GM11168 (cell line): Measurements from ENCODE around the gene AOPEP.

Experiments
- in situ Hi-C: fragments of 300-500 bp; cut with MboI; formaldehyde crosslinking; loops from one replicate; pipeline ENCODE4 v1.12.0; 2022; ENCODE audit warnings: low sequenced_read_pairs; ENCODE audit not compliant: unreplicated experiment

AOPEP gene

GRCh38 chr9:95060916-95061315, 334.4 kb downstream of the AOPEP start:
- in situ Hi-C loops: no loop called here

DNA sequence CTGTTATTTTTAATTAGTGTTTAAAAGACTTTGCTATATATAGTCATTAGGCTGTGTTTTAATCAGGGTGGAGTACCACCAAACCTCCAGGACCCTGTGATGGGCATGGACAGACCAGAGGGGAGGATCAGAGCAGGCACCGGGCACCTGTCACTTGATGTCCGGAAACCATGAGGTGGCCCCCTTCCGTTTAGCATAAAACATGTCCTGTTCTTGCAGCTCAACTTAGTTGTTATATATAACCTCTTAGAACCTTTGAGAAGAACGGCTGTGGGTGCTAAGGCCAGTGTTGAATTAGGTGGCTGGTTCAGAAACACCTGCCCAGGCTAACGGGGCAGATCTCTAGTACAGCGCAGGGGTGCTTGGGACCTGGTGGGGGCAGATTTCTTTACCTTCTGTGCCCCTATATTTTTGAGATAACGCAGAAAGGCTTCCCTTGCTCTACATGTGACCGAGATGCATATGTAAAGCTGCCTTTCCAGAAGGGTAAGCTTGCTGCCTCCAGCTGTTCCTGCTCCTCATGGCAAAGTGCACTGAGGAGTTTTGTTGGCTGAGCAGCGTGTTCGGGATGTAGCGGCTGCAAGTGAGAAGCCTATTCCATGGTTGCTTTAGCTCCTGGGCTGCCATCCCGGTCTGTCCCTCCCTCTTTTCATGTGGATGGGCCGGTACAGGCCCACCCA, 335.6 kb downstream of the AOPEP start:
- in situ Hi-C loops: no loop called here

- in situ Hi-C loops: no loop called here
Observed at GRCh38 chr9:95062596-95063065, 336.1 kb downstream of the AOPEP start.

- in situ Hi-C loops: no loop called here
Observed at GRCh38 chr9:95063300-95063699, 336.8 kb downstream of the AOPEP start.

GRCh38 chr9:95065224-95065623, 338.7 kb downstream of the AOPEP start:
- in situ Hi-C loops: no loop called here

DNA sequence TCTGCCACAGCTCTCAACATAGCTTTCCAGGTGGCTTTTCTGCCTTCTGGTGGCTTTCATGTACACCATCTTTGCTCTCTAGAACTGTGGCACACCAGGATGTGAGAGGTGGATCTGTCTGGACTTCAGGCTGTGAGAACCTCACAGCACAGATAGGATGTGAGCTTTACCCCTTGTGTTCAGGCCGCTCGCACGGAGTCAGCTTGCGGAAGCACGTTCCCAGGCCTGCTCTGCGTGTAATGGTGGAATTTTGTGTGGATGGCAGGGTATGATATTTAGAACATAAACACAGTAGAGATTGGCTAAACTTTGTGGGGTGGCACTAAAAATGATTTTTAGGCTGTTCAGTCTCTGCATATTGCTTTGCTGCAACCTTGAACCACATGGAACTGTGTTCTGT, 340.6 kb downstream of the AOPEP start:
- in situ Hi-C loops: no loop called here

GRCh38 chr9:95067897-95068296, 341.4 kb downstream of the AOPEP start:
- in situ Hi-C loops: no loop called here

DNA sequence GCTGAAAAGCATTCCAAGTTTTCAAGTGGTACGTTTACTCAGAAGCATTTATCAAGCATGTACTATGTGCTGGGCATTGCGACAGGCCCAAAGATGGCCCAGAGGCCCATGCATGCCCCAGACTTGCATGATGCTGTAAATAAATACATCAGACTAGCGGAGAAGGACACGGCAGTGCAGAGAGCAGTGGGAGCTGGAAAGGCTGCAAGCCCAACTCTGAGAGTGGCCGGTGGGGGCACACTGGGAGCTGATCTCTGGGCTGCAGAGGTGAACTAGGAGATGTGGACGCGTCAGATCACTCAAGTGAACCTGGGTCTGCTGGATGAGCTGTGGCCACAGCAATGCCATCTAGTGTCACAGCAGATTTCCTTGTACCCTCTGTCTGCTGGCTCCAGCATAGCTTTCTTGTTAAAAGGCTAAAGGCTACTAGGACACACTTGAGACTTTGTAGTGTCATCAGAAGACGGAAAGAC, 344.1 kb downstream of the AOPEP start:
- in situ Hi-C loops: no loop called here

DNA sequence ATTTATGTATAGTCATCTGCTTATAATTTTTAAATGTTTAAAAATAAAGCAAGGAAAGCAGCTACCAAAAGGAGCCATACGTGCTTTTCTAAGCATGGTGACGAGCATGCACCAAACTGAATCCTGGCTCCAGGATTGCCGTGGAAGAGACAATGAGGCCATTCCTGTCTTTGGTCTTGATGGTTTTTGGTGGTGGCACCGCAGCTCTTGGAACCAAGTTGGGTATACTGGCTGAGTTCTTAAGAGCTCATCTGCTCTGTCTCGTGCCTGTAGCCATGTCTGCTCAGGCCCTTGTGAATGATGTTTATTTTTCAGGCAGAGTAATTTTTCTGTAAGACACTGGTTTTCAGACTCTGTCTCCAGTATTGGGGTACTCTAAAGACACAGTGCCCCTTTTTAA, 345.0 kb downstream of the AOPEP start:
- in situ Hi-C loops: no loop called here

GRCh38 chr9:95071925-95072324, 345.4 kb downstream of the AOPEP start:
- in situ Hi-C loops: no loop called here

DNA sequence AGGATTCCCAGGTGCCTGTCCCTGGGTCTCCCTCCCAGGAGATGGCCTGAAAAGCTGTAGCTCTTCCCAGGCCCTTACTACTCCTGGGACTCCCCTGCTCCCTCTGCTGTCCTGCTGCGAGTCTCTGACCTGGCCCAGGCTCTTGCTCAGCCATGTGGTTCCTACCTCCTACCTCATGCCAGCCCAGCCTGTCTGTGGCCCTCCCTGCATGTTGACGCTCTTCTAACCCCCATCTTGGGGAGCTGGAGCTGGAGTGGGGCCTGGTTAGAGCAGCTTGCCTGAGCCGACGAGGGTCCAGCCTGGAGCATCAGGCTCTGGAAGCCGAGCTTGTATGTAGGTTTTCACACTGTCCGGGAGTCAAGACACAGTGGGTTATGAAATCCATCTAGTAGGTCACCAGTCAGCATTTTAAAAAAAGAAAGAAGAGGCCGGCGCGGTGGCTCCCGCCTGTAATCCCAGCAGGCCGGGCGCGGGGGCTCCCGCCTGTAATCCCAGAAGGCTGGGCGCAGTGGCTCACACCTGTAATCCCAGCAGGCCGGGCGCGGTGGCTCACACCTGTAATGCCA, 346.6 kb downstream of the AOPEP start:
- in situ Hi-C loops: no loop called here

DNA sequence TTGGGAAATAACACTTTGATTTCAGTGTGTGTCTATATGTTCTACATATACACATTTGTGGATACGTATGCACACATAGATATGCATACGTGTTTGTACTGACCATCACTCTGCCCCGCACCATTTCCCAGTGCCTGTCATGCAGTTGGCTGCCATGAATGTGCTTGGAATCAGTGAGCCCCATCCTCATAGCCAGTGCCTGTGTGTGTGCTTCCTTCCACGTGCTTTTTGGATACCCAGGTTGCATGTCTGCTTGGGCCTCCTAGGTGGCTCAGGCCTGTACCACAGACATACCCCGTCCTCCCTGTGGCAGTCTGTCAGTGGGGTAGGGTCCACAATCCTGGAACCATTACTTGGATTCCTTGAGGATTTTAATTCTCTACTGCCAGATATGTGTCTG, 347.4 kb downstream of the AOPEP start:
- in situ Hi-C loops: no loop called here

- in situ Hi-C loops: no loop called here
Observed at GRCh38 chr9:95074632-95075031, 348.1 kb downstream of the AOPEP start.

DNA sequence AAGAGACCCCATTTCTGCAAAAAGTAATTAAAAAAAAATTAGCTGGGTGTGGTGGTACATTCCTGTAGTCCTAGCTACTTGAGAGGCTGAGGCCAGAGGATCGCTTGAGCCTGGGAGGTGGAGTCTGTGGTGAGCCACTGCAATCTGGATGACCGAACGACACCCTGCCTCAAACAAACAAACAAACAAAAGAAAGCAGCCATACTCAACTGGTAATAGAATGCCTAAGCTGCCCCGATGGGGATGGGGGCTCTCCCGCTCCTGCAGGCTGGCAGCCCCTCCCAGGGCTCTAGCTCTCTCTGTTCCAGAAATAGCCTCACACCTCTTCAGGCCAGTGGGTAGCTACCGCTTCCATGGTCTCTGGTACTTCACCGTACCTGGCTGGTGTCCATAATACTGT, 349.2 kb downstream of the AOPEP start:
- in situ Hi-C loops: no loop called here

DNA sequence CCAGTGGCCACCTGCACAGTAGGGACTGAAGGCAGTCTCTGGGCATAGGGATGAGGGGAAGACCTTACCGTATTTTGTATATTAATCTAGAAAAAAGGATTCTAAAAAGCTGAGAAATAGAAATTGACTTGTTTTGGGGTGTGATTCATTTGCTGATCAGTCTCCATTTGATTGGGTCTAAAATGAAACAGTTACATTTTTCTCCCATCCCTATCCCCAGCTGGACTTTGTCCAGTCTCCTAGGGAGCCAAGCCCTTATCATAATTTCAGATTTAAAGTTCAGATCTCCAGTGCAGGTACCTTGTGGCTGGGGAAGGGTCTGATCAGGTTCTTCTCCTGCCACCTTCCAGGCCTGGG, 350.2 kb downstream of the AOPEP start:
- in situ Hi-C loops: no loop called here

- in situ Hi-C loops: no loop called here
Observed at GRCh38 chr9:95077053-95077765, 350.7 kb downstream of the AOPEP start.

GRCh38 chr9:95077766-95078370, 351.4 kb downstream of the AOPEP start:
- in situ Hi-C loops: no loop called here

- in situ Hi-C loops: no loop called here
Observed at GRCh38 chr9:95078511-95078910, 352.0 kb downstream of the AOPEP start.

- in situ Hi-C loops: no loop called here
Observed at GRCh38 chr9:95078939-95079338, 352.4 kb downstream of the AOPEP start.

DNA sequence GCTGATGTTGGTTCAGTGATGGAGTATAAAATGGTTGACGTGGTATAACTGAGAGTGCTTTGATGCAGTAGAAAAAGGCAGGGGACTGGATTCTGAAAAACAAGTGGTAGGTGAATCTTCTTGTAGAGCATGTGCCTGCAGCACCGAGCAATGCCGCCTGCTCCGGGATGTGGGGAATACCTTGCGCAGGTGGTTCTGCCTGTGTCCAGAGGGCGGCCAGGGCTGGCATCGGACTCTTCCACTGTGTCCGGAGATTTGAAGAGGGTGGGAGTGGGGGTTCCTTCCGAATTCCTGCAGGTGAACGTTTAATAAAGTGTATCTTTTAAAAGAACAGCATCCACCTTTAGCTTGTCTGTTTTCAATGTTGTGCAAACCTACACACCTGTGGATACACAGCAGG, 353.0 kb downstream of the AOPEP start:
- in situ Hi-C loops: no loop called here

GRCh38 chr9:95080961-95081647, 354.6 kb downstream of the AOPEP start:
- in situ Hi-C loops: no loop called here
